Measurements from ENCODE around the gene PIGT.

- TF ChIP-seq TAF1 (IDR thresholded peaks at IDR 0.05; ENCODE audit: low read depth): no peak
- TF ChIP-seq EP300 (IDR thresholded peaks at IDR 0.05; ENCODE audit: borderline replicate concordance): no peak
- TF ChIP-seq RAD21 (IDR thresholded peaks at IDR 0.05; ENCODE audit: low read depth): no peak
- TF ChIP-seq REST (IDR thresholded peaks at IDR 0.05; ENCODE audit: low read depth): no peak
- no peak for TF ChIP-seq MAX (IDR thresholded peaks at IDR 0.05)
- TF ChIP-seq USF1 (IDR thresholded peaks at IDR 0.05): no peak
- TF ChIP-seq TEAD4 (IDR thresholded peaks at IDR 0.05): no peak
- no peak for TF ChIP-seq NFIC (IDR thresholded peaks at IDR 0.05)
- TF ChIP-seq YY1 (IDR thresholded peaks at IDR 0.05; ENCODE audit: low read depth): no peak
- no peak for TF ChIP-seq CREB1 (IDR thresholded peaks at IDR 0.05; ENCODE audit: low read depth)
- no peak for TF ChIP-seq CEBPB (IDR thresholded peaks at IDR 0.05)
- TF ChIP-seq EGR1 (IDR thresholded peaks at IDR 0.05): no peak
- TF ChIP-seq FOXM1 (IDR thresholded peaks at IDR 0.05; ENCODE audit: borderline replicate concordance, low read depth): no peak
- no peak for TF ChIP-seq TCF12 (IDR thresholded peaks at IDR 0.05; ENCODE audit: low read depth)
Measured at GRCh38 chr20:45426320-45427016, 10.5 kb downstream of the PIGT start.
